GM10248 (cell line): ENCODE data around the gene MAPK7.

Source experiments
- CTCF ChIA-PET: fragments of 300-600 bp; sonication (Branson Sonifier 250); formaldehyde crosslinking; extraction: SDS; loops from one replicate; lab custom pipeline; 2021; ENCODE audit warnings: antibody characterized with exemption; lab: Yijun Ruan, JAX
- POLR2A ChIA-PET: fragments of 350-650 bp; sonication (Branson Sonifier 250); formaldehyde crosslinking; extraction: SDS; loops from one replicate; lab custom pipeline; 2020; ENCODE audit warnings: antibody characterized with exemption; lab: Yijun Ruan, JAX
- DNase-seq: peaks from one replicate; pipeline ENCODE4 v3.0.0; 2012; ENCODE audit errors: extremely low spot score
- CTCF ChIP-seq: IDR thresholded peaks from 2 replicates; pipeline ENCODE4 v1.5.1; 2012; ENCODE audit warnings: mild to moderate bottlenecking, low read depth; ENCODE audit errors: extremely low read depth, missing control alignments, control extremely low read depth

Gene MAPK7

DNA sequence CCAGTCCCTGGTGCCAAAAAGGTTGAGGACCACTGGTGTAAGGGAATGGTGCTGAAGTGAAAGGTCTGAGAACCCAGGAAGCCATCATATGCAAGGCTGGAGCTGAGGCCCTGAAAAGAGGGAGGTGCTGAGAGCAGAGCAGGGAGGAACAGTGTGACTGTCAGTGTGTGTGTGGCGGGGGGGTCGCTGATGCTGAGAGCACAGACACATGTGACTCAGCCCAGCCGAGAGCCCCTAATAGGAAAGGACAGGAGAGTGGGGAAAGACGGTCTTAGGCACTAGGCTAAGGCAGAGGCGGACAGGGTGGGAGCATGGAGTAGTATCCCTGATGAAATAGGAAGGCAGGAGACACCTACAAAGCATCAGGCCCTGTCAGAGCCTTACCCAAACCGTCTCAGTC, 17.0 kb upstream of the MAPK7 start:
- no peak for TF ChIP-seq CTCF
- no peak for DNase-seq
- ChIA-PET POLR2A (no interaction called here), CTCF (interaction anchor here (2.7 to 7.4 kb wide), 5 partner anchors 16 to 403 kb away, joined by 11 to 121 read pairs (median 69); partner anchors contain the start of gene MAPK7)

- POLR2A ChIA-PET: no interaction called here
- no peak for TF ChIP-seq CTCF
- DNase-seq: no peak
- CTCF ChIA-PET: interaction anchor here (1.6 to 7.4 kb wide), 15 partner anchors 15 to 402 kb away, joined by 3 to 121 read pairs (median 11); partner anchors contain the start of genes ALDH3A2, MAPK7 and RNF112
These were observed 16.4 kb upstream of the MAPK7 start for GRCh38 chr17:19361944-19362276.

- POLR2A ChIA-PET: interaction anchor here (1.0 kb wide), 1 partner anchor 15 kb away, joined by 3 read pairs; no protein-coding TSS in a partner anchor
- peak; percentile 97 for TF ChIP-seq CTCF
- CTCF ChIA-PET: interaction anchor here (0.6 to 7.4 kb wide), 52 partner anchors 9 to 409 kb away, joined by 3 to 121 read pairs (median 4); partner anchors contain the start of genes ALDH3A2, MAPK7, MFAP4 and RNF112
- peak; percentile 99 for DNase-seq
These were observed 15.8 kb upstream of the MAPK7 start, which contains the start of gene B9D1 for GRCh38 chr17:19362277-19363113. Gene B9D1, minus strand, starts transcription at chr17:19362723. Its CDS starts 154 bp downstream, at chr17:19362569.

GRCh38 chr17:19363114-19363438, 15.2 kb upstream of the MAPK7 start:
- no peak for DNase-seq
- no peak for TF ChIP-seq CTCF
- CTCF ChIA-PET: interaction anchor here (0.6 to 7.4 kb wide), 51 partner anchors 9 to 408 kb away, joined by 3 to 121 read pairs (median 4); partner anchors contain the start of genes ALDH3A2, MAPK7, MFAP4 and RNF112
- POLR2A ChIA-PET: interaction anchor here (1.0 kb wide), 1 partner anchor 14 kb away, joined by 3 read pairs; no protein-coding TSS in a partner anchor

GRCh38 chr17:19363460-19364035, 14.8 kb upstream of the MAPK7 start:
- no peak for DNase-seq
- ChIA-PET POLR2A (interaction anchor here (1.0 kb wide), 1 partner anchor 14 kb away, joined by 3 read pairs; no protein-coding TSS in a partner anchor), CTCF (interaction anchor here (0.6 to 7.4 kb wide), 45 partner anchors 9 to 408 kb away, joined by 3 to 121 read pairs (median 4); partner anchors contain the start of genes ALDH3A2, MAPK7, MFAP4 and RNF112)
- TF ChIP-seq CTCF: no peak

GRCh38 chr17:19364699-19365498, 13.4 kb upstream of the MAPK7 start:
- ChIA-PET CTCF (interaction anchor here (0.7 to 7.4 kb wide), 10 partner anchors 11 to 399 kb away, joined by 3 to 121 read pairs (median 14); partner anchors contain the start of gene MAPK7), POLR2A (interaction anchor here (1.4 kb wide), 1 partner anchor 13 kb away, joined by 7 read pairs; the partner anchor contains the start of gene MAPK7)
- TF ChIP-seq CTCF: no peak
- DNase-seq: no peak
